GM23338 (cell line): ENCODE results near the gene ACP6.

Source experiments
- CREB1 ChIP-seq: fragments of 250-450 bp; sonication (Bioruptor Pico); IDR thresholded peaks from 2 replicates; pipeline ENCODE4 v1.5.0; 2020; ENCODE audit warnings: low read depth, mild to moderate bottlenecking, moderate library complexity
- CTCF ChIP-seq, 2 experiments: fragments of 200-600 bp in 1 of 2; sonication (generic) in 1 of 2; conservative IDR thresholded peaks; 2 replicates each; pipeline versions ENCODE4 v1.5.1 to v1.6.1; 2016 to 2017; ENCODE audit warnings: antibody characterized with exemption in 2 of 2, low read depth in 2 of 2, mild to moderate bottlenecking in 2 of 2, moderate library complexity in 1 of 2
- ETS1 ChIP-seq: IDR thresholded peaks from 2 replicates; pipeline ENCODE4 v1.6.1; 2016; ENCODE audit warnings: antibody characterized with exemption
- EZH2 ChIP-seq: fragments of 200-600 bp; sonication (generic); IDR thresholded peaks from one replicate; pipeline ENCODE4 v1.8.0; 2017; ENCODE audit warnings: antibody characterized with exemption, mild to moderate bottlenecking, low read depth; ENCODE audit not compliant: unreplicated experiment
- EZH2phosphoT487 ChIP-seq: fragments of 200-600 bp; sonication (generic); IDR thresholded peaks from one replicate; pipeline ENCODE4 v1.8.1; 2018; ENCODE audit warnings: antibody characterized with exemption; ENCODE audit not compliant: unreplicated experiment
- JUNB ChIP-seq: IDR thresholded peaks from one replicate; pipeline ENCODE4 v1.6.1; 2016; ENCODE audit warnings: antibody characterized with exemption; ENCODE audit not compliant: unreplicated experiment
- NANOG ChIP-seq: IDR thresholded peaks from 2 replicates; pipeline ENCODE4 v1.6.1; 2016; ENCODE audit warnings: antibody characterized with exemption, borderline replicate concordance
- POLR2AphosphoS5 ChIP-seq: IDR thresholded peaks from 2 replicates; pipeline ENCODE4 v1.6.1; 2016; ENCODE audit warnings: antibody characterized with exemption, low read depth
- REST ChIP-seq: IDR thresholded peaks from one replicate; pipeline ENCODE4 v1.6.1; 2018; ENCODE audit warnings: antibody characterized with exemption; ENCODE audit not compliant: unreplicated experiment
- STAT1 ChIP-seq: IDR thresholded peaks from one replicate; pipeline ENCODE4 v1.6.1; 2016; ENCODE audit warnings: antibody characterized with exemption; ENCODE audit not compliant: unreplicated experiment
- ZNF114 ChIP-seq: fragments of 250-450 bp; sonication (Bioruptor Pico); IDR thresholded peaks from 2 replicates; pipeline ENCODE4 v1.5.0; 2020; ENCODE audit warnings: mild to moderate bottlenecking, moderate library complexity
- ZNF331 ChIP-seq: fragments of 250-450 bp; sonication (Bioruptor Pico); IDR thresholded peaks from 2 replicates; pipeline ENCODE4 v1.5.0; 2020; ENCODE audit warnings: low read depth, mild to moderate bottlenecking, moderate library complexity

- TF ChIP-seq EZH2: no peak
- TF ChIP-seq CTCF (conservative IDR thresholded peaks at IDR 0.05; ENCODE audit: low read depth in 2 of 2): no peak
- no peak for TF ChIP-seq EZH2phosphoT487
- TF ChIP-seq POLR2AphosphoS5: no peak
- no peak for TF ChIP-seq CREB1
- TF ChIP-seq REST: no peak
- no peak for TF ChIP-seq JUNB
- TF ChIP-seq ETS1: no peak
- TF ChIP-seq STAT1: no peak
- no peak for TF ChIP-seq ZNF331 (CRISPR knock-in tag)
- TF ChIP-seq NANOG: no peak
- TF ChIP-seq ZNF114 (CRISPR knock-in tag): no peak
Measured at GRCh38 chr1:147669469-147670318, 630 bp downstream of the ACP6 start.
